Right lung (tissue), 10 donors: ENCODE measurements around the gene PTGR1. TPM values are rescaled to one million over a fixed set of nuclear protein-coding genes. Genes with fewer than 3 reads are reported as not detected.

Experiments
- DNase-seq, 2 donors: peaks; one replicate each; pipeline ENCODE4 v3.0.0-alpha.2; 2013
- long read RNA-seq, 8 donors: transcript quantifications; one replicate each; lab custom pipeline, GENCODE V29; 2026
- polyA plus RNA-seq, 5 donors: library from polyadenylated mRNA; unstranded; fragments of 120-200 nt; gene quantifications; one replicate each; pipeline versions ENCODE4 v1.2.1 to v1.2.3, GENCODE V29; 2013; ENCODE audit warnings: inconsistent platforms in 1 of 5, low replicate concordance in 1 of 5; ENCODE audit not compliant: insufficient read length in 5 of 5, insufficient read depth in 1 of 5

The PTGR1 gene
- polyA plus RNA-seq, result 100 to 1,000 TPM in 1 of 5 donors, 10 to 100 TPM in 4; 47.1 to 100 (median 93.2) TPM
- long read RNA-seq, donor 1, transcript PTGR1-201 (10 exons, 1,223 nt), result minor isoform, 14 of 41 reads
- long read RNA-seq, donor 1, transcript PTGR1-205 (10 exons, 1,407 nt), result major isoform, 19 of 41 reads
- long read RNA-seq, donor 1, partial matches to known transcripts, result 5 of 41 reads
- long read RNA-seq, donor 1, other reads (novel, unspliced or antisense), result 0 of 41 reads
- long read RNA-seq, donor 2, transcript PTGR1-202 (4 exons, 847 nt), result minor isoform, 5 of 379 reads
- long read RNA-seq, donor 2, transcript PTGR1-205 (10 exons, 1,407 nt), result major isoform, 11 of 379 reads
- long read RNA-seq, donor 2, transcript PTGR1-201 (10 exons, 1,223 nt), result minor isoform, 9 of 379 reads
- long read RNA-seq, donor 2, partial matches to known transcripts, result 212 of 379 reads
- long read RNA-seq, donor 2, other reads (novel, unspliced or antisense), result 141 of 379 reads
- long read RNA-seq, donor 3, transcript PTGR1-205 (10 exons, 1,407 nt), result major isoform, 13 of 46 reads
- long read RNA-seq, donor 3, transcript PTGR1-201 (10 exons, 1,223 nt), result minor isoform, 9 of 46 reads
- long read RNA-seq, donor 3, partial matches to known transcripts, result 14 of 46 reads
- long read RNA-seq, donor 3, other reads (novel, unspliced or antisense), result 5 of 46 reads
- long read RNA-seq, donor 4, transcript PTGR1-205 (10 exons, 1,407 nt), result minor isoform, 5 of 14 reads
- long read RNA-seq, donor 4, transcript PTGR1-201 (10 exons, 1,223 nt), result major isoform, 6 of 14 reads
- long read RNA-seq, donor 4, partial matches to known transcripts, result 0 of 14 reads
- long read RNA-seq, donor 4, other reads (novel, unspliced or antisense), result 0 of 14 reads
- long read RNA-seq, donor 5, transcript PTGR1-201 (10 exons, 1,223 nt), result minor isoform, 23 of 72 reads
- long read RNA-seq, donor 5, transcript PTGR1-205 (10 exons, 1,407 nt), result major isoform, 26 of 72 reads
- long read RNA-seq, donor 5, partial matches to known transcripts, result 16 of 72 reads
- long read RNA-seq, donor 5, other reads (novel, unspliced or antisense), result 0 of 72 reads
- long read RNA-seq, donor 6, transcript PTGR1-205 (10 exons, 1,407 nt), result major isoform, 20 of 40 reads
- long read RNA-seq, donor 6, transcript PTGR1-201 (10 exons, 1,223 nt), result minor isoform, 16 of 40 reads
- long read RNA-seq, donor 6, partial matches to known transcripts, result 0 of 40 reads
- long read RNA-seq, donor 6, other reads (novel, unspliced or antisense), result 0 of 40 reads
- long read RNA-seq, donor 7, transcript PTGR1-201 (10 exons, 1,223 nt), result major isoform, 6 of 12 reads
- long read RNA-seq, donor 7, partial matches to known transcripts, result 0 of 12 reads
- long read RNA-seq, donor 7, other reads (novel, unspliced or antisense), result 0 of 12 reads
- long read RNA-seq, donor 8, partial matches to known transcripts, result 0 of 7 reads
- long read RNA-seq, donor 8, other reads (novel, unspliced or antisense), result 0 of 7 reads

DNA sequence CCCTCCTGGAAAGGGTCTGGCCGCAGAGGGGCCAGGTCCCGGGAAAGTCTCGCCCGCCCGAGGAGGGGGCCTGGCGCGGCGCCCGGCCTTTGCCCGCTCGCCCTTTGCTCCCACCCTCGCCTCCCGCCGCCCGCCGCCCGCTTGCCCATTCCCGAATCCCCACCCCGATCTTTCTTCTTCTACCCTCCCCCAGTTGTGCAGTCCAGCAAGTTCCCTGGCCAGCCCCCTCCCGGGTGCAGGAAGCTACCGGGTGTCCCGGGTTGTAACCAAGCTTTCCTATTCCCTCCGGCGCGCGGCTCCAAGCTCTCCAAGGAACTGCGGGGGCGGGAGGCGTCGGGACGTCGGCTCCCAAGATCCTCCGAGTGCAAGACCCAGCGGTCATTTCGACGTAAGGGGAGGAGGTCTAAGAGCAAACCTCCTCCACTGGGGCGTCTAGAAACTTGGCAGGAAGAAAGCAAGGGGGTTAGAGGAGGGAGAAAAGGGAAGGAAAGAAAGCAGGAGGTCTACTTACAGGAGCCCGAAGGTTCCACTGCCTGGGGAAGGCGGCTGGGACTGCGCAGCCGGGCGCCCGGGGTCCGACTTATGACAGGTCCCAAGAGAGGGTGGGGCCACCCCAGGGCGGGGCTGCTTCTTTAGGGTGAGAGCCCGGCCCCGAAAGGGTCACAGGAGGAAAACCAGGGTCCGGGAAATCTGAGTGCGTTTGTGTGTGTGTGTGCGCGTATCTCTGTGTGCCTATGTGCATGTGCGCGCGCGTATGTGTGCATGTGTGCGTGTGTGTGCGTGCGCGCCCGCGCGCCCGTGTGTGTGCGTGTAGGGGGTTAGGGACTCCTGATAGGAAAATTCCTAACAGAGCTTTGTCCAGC is at the start of gene PTGR1:
Gene PTGR1 (minus strand): TSS at position 556 of the 863 bp plus-strand sequence. CDS start 2,225 bp downstream, outside the sequence.
- peak; percentile 85 to 86 for DNase-seq

DNA sequence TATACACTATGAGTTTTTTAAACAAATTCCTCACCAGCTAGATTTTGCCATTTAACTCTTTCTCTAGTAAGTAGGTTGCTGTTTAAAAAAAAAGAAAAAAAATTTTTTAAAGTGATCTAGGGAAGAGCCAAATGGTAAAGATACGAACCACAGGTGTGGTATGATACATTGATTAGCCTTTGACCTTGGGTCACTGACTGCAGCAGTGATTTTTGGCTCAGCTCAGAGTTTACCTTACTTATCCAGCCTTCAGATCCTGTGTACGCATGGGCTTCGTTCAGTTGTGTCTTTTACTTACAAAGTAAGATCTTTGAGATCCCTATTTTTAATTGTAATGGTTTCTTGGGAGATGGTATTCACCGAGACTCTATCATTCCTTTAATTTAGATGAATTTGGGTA is 49.6 kb upstream of the PTGR1 start:
- no peak for DNase-seq

DNA sequence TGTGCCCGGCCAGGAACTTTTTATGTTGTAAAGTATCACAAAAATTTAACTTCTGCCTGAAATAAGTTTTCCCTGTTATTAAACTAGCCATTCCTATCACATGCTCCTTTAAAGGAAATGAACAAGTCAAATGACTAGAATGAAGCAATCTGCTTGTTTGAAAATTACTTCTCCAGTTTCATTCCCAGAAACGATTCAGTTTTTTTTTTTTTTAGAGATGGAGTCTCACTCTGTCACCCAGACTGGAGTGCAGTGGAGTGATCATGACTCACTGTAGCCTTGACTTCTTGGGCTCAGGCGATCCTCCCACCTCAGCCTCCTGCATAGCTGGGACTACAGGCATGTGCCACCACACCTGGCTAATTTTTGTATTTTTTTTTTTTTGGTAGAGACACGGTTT is 48.6 kb upstream of the PTGR1 start:
- no peak for DNase-seq

DNA sequence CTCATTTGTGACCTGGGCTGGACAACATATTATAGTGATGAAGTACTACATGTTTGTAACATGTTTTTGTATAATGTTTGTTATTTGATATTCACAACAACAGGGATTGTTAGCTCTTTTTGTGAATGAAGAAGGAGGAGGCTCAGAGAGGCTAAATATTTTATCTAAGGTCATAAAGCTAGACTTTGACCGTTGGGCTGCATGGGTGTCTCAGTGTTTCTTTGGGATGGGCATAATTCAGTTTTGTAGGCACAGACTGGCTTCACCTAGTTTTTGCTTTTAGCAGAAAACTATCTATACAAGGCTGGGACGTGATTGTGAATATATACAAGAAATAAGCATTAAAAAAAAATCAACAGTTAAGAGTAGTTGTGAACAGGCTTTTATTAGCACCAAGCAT is 47.0 kb upstream of the PTGR1 start:
- no peak for DNase-seq

DNA sequence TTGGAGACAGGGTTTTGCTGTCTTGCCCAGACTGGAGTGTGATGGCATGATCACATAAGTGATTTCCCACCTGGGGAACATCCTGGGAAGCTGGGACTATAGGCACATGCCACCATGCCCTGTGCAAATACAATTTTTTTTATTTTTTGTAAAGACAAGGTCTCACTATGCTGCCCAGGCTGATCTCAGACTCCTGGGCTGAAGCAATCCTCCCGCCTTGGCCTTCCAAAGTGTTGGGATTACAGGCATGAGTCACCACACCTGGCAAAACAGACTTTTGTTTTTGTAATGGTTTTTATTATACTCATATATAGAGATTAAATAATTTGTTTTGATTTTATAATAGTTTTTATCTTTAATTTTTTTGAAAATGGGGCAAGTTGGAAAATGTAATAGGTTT is 46.4 kb upstream of the PTGR1 start:
- DNase-seq, result no peak

DNA sequence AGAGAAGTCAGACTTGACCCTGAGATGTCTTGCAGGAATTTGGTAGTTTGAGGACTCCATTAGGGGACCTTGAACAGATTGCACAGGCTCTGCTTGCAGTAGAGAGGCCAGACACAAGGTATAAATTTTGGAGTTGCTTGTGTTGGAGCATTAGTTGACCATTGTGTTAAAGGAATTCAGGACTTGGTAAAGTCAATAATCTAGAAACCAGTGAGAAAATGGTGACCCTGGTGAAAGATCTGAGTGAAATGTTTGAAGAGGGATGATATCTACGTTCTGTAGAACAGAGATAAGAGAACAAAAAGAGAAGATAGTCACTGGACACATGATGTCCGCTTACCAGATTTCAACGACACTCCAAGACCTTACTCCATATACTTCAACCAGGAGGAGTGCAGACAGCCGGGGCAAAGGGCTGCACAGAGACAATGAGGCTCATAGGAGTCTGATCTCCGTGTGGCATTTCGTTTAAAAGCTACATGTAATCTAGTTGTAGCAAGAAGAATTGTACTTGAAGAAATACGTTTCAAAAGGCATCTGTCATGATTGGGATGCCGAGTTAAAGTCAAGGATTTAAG is 44.8 kb upstream of the PTGR1 start:
- DNase-seq, result no peak

DNA sequence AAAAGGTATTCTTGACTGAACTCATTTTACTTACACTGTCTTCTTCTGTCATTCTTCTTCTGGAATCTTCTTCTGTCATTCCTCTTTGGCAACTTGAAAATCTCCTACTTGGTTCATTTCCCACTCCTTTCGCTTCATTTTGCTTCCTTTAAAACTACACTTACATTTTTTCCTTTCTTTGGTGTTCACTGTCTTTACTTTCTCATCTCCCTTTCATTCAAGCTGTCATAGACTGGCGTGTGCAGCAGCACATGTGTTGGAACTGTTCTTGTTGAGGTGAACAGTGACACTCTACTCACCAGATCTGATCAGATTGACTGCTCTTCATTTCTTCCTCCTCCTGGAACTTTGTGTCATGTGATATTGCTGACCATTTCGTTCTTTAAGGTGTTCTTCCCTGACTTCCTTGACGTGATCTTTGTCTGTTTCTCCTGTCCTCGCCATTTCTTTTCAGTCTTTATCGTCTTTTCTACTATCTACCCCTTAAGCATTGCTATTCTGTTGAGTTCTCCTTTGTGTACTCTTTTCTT is 38.0 kb upstream of the PTGR1 start:
- DNase-seq, result no peak

DNA sequence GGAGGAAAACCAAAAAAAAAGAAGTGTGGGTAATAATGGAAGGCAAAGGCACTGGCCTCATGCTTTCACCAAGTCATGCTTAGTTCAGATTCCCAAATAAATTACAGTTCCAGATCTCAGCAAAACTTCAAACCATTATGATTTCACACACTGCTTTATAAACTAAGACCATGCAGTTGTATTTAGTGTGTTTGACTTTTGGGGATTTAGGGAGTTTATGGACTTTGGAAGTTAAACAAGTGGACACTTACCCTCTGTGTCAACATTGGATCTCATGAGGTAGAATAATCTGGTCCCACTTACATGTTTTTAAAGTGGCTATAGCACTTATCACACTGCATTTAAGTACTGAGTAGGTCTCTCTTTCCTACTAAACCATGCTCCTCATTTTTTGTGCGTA is 35.4 kb upstream of the PTGR1 start:
- DNase-seq, result no peak

DNA sequence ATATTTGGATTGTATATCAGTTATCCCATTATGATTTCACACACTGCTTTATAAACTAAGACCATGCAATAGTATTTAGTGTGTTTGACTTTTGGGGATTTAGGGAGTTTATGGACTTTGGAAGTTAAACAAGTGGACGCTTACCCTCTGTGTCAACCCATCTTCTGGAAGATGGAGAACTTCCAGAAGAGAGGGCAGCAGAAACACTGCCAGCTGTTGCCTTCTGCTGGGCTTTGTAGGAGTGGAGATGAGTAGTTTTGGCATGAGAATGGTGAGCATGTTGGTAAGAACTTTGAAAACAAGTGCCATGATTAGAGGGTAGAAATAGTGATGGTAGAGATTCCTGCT is 33.9 kb upstream of the PTGR1 start:
- no peak for DNase-seq

DNA sequence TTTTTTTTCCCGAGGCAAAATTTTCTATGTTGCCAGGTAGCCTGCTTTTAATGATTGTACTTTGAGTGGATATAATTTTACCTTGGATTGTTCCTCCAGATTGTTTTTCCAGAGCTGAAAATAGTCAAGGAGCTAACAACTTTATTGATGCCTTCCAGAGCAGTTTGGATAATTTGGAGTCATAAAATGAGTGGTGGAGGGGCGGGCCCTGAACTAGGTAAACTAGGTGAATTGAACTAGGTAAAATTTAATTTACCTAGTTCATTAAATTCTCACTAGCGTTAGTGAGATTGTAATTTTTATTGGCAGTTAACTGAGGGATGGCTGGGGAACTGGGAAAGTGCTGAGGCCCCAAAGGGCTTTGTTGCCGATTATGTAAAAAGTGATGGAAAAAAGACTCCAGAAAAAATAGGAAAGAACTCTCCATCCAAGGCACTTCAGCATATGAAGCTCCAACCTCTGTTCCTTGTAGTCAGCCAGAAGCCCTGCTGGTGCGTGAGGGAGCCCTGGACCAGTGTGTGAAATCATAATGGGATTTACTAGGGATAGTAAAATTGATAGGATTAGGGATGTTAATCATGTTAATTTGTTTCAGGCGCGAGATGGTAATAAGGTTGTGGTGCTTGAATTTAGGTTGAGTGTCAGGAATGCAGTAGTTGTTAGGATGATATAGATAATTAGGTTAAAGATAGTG is 33.4 kb upstream of the PTGR1 start:
- no peak for DNase-seq

DNA sequence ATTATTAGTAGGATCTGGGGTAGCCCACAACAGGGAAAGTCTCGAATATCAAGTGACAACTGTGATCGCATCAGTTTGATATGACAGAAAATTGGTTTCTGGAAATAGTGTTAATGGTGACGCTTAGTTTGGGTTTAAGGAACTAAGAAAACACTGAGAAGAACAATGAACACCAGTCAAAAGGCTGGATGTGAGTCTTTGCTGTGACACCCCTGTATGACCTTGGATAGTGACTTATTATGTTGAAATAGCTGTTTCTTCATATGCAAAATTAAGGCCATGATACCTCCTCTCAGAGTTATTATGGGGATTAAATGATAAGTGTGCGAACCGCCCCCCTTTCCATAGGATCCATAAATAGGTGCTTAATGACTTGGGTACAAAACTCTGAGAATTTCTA is 32.6 kb upstream of the PTGR1 start:
- no peak for DNase-seq

DNA sequence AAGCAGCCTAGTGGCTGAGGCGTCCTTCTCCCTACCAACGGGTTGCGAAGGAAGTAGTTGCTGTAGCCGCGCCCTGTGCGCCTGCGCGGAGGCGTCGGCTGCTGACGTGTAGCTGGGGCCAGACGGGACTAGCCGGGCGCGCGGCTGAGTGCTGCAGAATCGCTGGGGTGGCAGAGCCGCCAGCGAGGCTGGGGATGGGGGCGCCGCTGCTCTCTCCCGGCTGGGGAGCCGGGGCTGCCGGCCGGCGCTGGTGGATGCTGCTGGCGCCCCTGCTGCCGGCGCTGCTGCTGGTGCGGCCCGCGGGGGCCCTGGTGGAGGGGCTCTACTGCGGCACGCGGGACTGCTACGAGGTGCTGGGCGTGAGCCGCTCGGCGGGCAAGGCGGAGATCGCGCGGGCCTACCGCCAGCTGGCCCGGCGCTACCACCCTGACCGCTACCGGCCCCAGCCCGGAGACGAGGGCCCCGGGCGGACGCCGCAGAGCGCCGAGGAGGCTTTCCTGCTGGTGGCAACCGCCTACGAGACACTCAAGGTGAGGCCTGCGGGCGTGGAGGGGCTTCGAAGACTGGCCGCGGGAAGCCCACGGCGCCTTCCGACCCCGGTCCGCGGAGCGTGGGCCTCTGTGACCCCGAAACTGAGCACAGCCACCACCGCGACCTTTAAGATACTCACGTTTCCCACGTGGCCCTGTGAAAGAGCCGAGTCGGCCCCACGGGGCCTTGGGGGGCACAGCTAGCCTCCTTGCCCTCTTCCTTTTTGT is 31.9 kb upstream of the PTGR1 start, which contains the start of gene DNAJC25:
Gene DNAJC25 (plus strand): TSS at position 121 of the 758 bp plus-strand sequence. CDS start 74 bp downstream, at position 195.
- DNase-seq, result peak; percentile 97

DNA sequence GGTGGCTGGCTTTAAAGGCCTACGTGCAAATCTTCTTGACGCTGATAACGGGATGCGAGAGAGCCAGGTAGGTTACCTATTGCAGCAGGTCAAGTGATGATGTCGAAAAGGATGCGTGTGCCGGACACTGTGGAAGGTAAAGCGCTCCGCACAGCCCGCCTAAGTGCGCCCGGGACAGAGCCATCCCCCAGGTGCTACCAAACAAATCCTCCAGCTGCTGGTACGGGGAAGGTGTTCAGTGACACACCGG is 31.4 kb upstream of the PTGR1 start:
- no peak for DNase-seq

DNA sequence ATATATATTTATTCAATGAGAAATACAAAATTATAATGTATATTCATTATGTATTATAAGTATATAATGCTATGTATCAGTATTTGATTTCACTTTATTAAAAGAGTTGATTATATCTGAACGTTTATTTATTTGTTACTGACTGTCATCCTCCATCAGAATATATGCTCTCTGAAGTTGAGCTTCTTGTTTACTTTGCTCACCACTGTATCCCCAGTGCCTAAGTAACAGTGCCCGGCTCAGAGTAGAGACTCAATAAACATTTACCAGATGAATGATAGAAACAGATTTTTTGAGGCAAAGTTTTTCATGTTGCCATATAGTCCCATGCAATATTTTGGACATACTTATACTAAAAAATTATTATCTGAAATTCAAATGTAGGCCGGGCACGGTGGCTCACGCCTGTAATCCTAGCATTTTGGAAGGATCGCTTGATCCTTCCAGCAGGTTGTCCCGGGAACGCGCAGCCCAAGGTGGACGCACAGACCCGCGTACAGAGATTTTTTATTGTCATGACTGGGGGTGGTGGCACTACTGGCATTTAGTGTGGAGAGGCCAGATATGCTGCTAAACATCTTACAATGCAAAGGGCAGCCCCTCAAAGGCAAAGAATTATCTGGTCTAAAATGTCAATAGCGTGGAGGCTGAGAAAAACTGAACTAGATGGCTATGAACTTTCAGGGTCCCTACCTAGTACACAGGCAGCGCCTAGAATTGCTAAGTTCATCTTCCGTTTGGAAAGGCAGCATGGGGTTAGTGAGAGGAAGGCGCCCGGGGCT is 30.9 kb upstream of the PTGR1 start:
- DNase-seq, result no peak

DNA sequence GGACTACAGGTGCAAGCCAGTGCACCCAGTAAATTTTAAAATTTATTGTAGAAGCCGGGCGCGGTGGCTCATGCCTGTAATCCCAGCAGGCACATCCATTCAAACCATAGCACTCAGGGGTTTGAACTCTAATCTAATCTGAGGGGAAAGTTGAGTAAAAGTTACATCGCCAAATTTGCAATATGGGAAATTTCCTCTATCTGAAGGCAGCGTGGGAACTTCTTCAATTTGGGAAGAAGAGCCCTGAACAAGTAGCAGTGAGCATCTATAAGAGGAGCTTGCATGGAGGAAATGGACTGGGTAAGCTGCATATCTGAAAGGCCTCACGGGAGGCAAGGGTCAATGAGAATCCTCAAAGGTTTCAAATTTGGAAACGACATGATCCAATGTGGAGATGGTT is 29.0 kb upstream of the PTGR1 start:
- DNase-seq, result no peak

DNA sequence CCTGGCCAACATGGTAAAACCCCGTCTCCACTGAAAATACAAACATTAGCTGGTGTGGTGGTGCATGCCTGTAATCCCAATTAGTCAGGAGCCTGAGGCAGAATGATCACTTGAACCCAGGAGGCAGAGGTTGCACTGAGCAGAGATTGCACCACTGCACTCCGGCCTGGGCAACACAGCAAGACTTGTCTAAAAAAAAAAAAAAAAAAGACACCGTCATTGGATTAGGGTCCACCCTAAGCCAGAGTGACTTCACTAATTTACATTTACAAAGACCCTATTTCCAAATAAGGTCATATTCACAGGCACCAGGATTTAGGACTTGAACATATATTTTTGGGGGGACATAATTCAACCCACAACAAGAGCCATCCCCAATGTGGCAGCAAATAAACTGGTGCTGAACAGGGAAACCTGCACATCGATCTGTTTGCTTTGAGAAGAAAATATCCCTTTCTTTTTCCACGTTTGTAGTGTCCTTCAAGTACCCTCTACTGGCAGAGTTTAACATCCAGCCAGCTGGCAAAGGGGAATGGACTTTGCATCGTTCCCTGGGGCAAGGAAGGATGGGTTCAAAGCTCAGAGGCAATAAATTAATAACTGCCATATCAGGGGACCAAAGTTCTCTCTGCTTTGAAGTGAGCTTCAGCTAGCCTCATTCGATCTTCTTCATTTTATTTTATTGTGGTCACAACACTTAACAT is 28.0 kb upstream of the PTGR1 start:
- no peak for DNase-seq

DNA sequence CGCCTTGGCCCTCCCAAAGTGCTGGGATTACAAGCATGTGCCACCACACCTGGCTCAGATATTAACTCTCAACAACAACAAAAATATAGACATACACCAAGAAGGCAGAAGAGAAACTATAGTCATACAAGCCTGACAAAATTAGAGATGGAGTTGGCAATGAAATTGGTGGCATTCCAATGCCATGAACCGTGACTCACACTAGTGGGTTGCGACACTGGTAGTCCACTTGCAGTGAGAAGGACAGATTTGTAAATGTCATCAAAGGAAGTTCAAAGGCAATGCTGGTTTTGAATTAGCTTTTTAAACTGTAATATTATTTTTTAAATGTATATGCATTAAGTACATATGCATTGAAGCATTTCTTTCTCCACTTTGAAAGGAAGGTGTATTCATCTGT is 23.2 kb upstream of the PTGR1 start:
- no peak for DNase-seq
